Ishikawa (cell line): ENCODE measurements around the gene TMEM61.

Source experiments
- FOXM1 ChIP-seq: IDR thresholded peaks from 2 replicates; pipeline ENCODE4 v1.6.1; 2012; ENCODE audit warnings: low read depth, borderline replicate concordance
- RAD21 ChIP-seq: IDR thresholded peaks from 2 replicates; pipeline ENCODE4 v1.6.1; 2012; ENCODE audit warnings: low read depth
- TEAD4 ChIP-seq: IDR thresholded peaks from 2 replicates; pipeline ENCODE4 v1.6.1; 2012
- YY1 ChIP-seq: IDR thresholded peaks from 2 replicates; pipeline ENCODE4 v1.6.1; 2012; ENCODE audit warnings: low read depth

DNA sequence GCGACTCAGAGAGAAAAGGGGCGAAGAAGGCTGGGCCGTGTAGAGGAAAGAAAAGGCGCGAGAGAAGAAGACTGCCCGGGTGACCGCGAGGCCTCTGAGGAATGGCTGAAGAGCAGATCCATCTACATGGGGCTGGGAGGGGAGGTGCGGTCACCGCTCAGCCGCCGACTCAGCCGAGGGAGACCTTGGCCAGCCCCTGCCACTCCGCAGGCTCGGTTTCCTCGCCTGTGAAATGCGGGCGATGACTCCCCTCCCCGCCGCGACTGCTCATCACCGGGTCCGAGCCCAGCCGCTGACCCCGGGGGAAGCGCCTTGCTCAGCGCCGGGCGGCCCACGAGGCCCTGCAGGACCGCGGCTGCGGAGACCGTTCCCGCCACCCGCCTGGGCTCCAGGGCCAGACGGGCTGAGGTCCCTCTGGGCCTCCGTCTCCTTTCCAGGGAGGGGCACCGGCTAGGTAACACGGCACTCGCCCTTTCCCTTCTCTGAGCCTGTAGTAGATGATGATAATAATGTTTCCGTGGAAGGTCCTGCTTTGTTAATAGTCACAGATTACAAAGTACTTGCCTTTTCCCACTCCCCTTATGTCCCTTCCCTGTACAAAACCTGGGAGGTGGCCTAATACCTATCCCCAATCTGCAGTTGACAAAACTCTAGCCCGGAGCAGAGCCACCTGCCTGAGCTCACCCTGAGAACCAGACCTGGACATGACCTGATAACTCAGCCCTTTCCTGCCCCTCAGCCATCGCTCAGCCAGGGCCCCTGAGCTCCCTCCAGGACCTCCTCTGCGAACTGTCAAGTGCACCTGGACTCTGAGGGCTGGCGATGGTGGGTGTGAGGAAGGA, 16.7 kb downstream of the TMEM61 start:
- TF ChIP-seq YY1, result no peak
- TF ChIP-seq RAD21, result no peak
- TF ChIP-seq TEAD4, result no peak
- TF ChIP-seq FOXM1, result no peak
